Omental fat pad (tissue), 4 donors: ENCODE data around the gene PPIC. TPM values are rescaled to one million over a fixed set of nuclear protein-coding genes. Genes with fewer than 3 reads are reported as not detected.

ENCODE experiments used
- ATAC-seq: fragments of 150-250 bp; one replicate; pipeline ENCODE4 v1.9.1; 2016; ENCODE audit warnings: mild to moderate bottlenecking, moderate library complexity; ENCODE audit not compliant: low FRiP score
- DNase-seq: peaks from one replicate; pipeline ENCODE4 v3.0.0-alpha.2; 2019; ENCODE audit warnings: low spot score
- CTCF ChIP-seq, 3 donors: fragments of 450-650 bp; IDR thresholded peaks; one replicate each; pipeline ENCODE4 v1.5.1; 2016 to 2017; ENCODE audit warnings: antibody characterized with exemption in 3 of 3, mild to moderate bottlenecking in 3 of 3, moderate library complexity in 2 of 3
- total RNA-seq, 4 donors: library from RNA; depleted of rRNA; stranded (reverse); fragments of >200 nt; gene quantifications; one replicate each; pipeline ENCODE4 v1.1.0, GENCODE V29; 2016

PPIC gene
- total RNA-seq, 4 donors from 2014 or later: 9.0 to 48.7 (median 22.6) TPM

GRCh38 chr5:123012321-123012720, 24.2 kb downstream of the PPIC start:
- ATAC-seq (no peak), DNase-seq (no peak)
- TF ChIP-seq CTCF (IDR thresholded peaks at IDR 0.05): no peak

- ATAC-seq: no peak
- no peak for DNase-seq
- TF ChIP-seq CTCF (IDR thresholded peaks at IDR 0.05): no peak
Measured at GRCh38 chr5:123007754-123008153, 28.8 kb downstream of the PPIC start.

GRCh38 chr5:123007182-123007581, 29.3 kb downstream of the PPIC start:
- ATAC-seq: no peak
- TF ChIP-seq CTCF (IDR thresholded peaks at IDR 0.05): no peak
- DNase-seq: no peak

- no peak for DNase-seq
- TF ChIP-seq CTCF (IDR thresholded peaks at IDR 0.05): no peak
- no peak for ATAC-seq
Measured at GRCh38 chr5:123001808-123002207, 34.7 kb downstream of the PPIC start.

GRCh38 chr5:123000731-123001130, 35.8 kb downstream of the PPIC start:
- ATAC-seq (no peak), DNase-seq (no peak)
- TF ChIP-seq CTCF (IDR thresholded peaks at IDR 0.05): no peak

GRCh38 chr5:122999947-123000563, 36.5 kb downstream of the PPIC start:
- TF ChIP-seq CTCF (IDR thresholded peaks at IDR 0.05): no peak
- ATAC-seq: no peak
- DNase-seq: no peak

- ATAC-seq: no peak
- TF ChIP-seq CTCF (IDR thresholded peaks at IDR 0.05): no peak
- DNase-seq: no peak
Measured at GRCh38 chr5:122997294-122997693, 39.2 kb downstream of the PPIC start.
